NCI-H1417 (cell line): ENCODE data around the gene TRIM3.

ENCODE experiments used
- DNase-seq, 3 experiments: peaks; one replicate each; lab custom pipeline; 2025; lab: John Stamatoyannopoulos, UW

TRIM3 gene

GRCh38 chr11:6401464-6401863, 72.3 kb downstream of the TRIM3 start:
- DNase-seq, result no peak

DNA sequence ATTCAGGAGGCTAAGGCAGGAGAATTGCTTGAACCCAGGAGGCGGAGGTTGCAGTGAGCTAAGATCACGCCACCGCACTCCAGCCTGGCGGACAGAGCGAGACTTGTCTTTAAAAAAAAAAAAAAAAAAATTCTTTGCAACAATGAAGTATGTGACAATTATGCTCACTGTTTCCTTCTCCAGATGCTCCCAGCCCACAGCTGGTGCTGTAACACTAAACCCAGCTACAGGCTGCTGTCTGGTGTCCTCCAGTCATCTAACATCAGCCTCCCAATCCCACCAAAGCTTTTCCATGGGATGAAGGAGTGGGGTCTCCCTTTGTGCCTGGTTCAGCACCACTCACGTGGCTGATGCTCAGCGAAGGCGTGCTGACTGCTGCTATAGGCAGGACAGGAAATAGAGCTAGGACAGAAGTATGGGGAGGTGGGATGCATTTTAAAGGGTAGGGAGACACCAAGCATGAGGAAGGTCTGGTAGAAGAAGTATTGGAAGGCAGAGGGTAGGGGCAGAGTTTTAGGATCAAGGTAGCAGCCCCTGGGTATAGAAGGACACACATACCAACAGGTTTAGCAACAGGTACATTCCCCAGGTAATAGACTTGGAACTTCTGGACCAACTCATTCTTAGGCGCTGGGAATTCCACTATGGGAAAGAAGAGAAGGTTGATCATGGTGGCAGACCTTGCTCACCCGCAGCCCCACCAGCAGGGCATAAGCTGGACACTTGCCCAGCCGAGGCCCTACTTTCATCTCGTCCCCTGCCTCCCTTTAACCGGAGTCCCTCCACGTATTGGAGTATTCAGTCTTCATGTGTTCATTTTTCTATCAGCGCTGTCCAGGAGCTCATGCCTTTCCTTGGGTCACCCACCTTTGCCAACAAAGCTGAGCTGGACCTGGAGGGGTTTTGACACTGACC, 73.1 kb downstream of the TRIM3 start:
- no peak for DNase-seq
